K562 (cell line): ENCODE measurements around the gene RNF166. TPM values are rescaled to one million over a fixed set of nuclear protein-coding genes. Genes with fewer than 3 reads are reported as not detected.

Experiments
- BMI1 ChIP-seq: fragments of 150-350 bp; IDR thresholded peaks from 2 replicates; pipeline ENCODE4 v1.6.1; 2014; ENCODE audit warnings: low read length
- CREB3L1 ChIP-seq: fragments of 450-650 bp; IDR thresholded peaks from 2 replicates; pipeline ENCODE4 v1.6.1; 2014; ENCODE audit warnings: low read depth, mild to moderate bottlenecking, moderate library complexity, borderline replicate concordance
- ELF4 ChIP-seq: fragments of 450-650 bp; formaldehyde crosslinking; IDR thresholded peaks from 2 replicates; pipeline ENCODE4 v1.4.0; 2022; ENCODE audit warnings: missing genetic modification characterization
- FOXP4 ChIP-seq: sonication (generic); formaldehyde crosslinking; IDR thresholded peaks from 2 replicates; pipeline ENCODE4 v1.8.0; 2022; ENCODE audit warnings: mild to moderate bottlenecking, missing genetic modification reagents, borderline replicate concordance
- HMBOX1 ChIP-seq: sonication (generic); IDR thresholded peaks from 2 replicates; pipeline ENCODE4 v1.6.1; 2016
- JUND ChIP-seq, 2 experiments: IDR thresholded peaks; 2 replicates in 1 of 2; 3 replicates in 1 of 2; pipeline ENCODE4 v1.6.1; 2011; ENCODE audit warnings: borderline replicate concordance in 2 of 2, low read depth in 2 of 2, low read length in 2 of 2, improper control_type of control experiment in 1 of 2, missing biosample characterization in 1 of 2, missing genetic modification characterization in 1 of 2, missing genetic modification reagents in 1 of 2
- MEF2A ChIP-seq: IDR thresholded peaks from 2 replicates; pipeline ENCODE4 v1.6.1; 2011; ENCODE audit warnings: low read depth, mild to moderate bottlenecking, low read length, moderate library complexity; ENCODE audit not compliant: control insufficient read depth
- MIER1 ChIP-seq: fragments of 450-650 bp; IDR thresholded peaks from 2 replicates; pipeline ENCODE4 v1.6.1; 2016; ENCODE audit warnings: antibody characterized with exemption, mild to moderate bottlenecking, low read depth
- NR2C2 ChIP-seq, 2 experiments: fragments of 200-800 bp in 1 of 2; sonication (Bioruptor generic) in 1 of 2; sonication (generic) in 1 of 2; formaldehyde crosslinking in 1 of 2; IDR thresholded peaks; 2 replicates each; pipeline versions ENCODE4 v1.6.1 to v1.8.0; 2016 to 2022; ENCODE audit warnings: mild to moderate bottlenecking in 1 of 2, missing compliant biosample characterization in 1 of 2, missing genetic modification characterization in 1 of 2, missing genetic modification reagents in 1 of 2
- TRIM28 ChIP-seq: fragments of 450-650 bp; IDR thresholded peaks from 2 replicates; pipeline ENCODE4 v1.6.1; 2017
- ZC3H8 ChIP-seq: fragments of 450-650 bp; IDR thresholded peaks from 2 replicates; pipeline ENCODE4 v1.6.1; 2017
- ZNF76 ChIP-seq: fragments of 250-450 bp; sonication (Bioruptor Pico); IDR thresholded peaks from 2 replicates; pipeline ENCODE4 v1.4.0; 2020; ENCODE audit warnings: mild to moderate bottlenecking, moderate library complexity, borderline replicate concordance
- polyA plus RNA-seq, 8 experiments: library from polyadenylated mRNA; depleted of rRNA in 4 of 8; stranded (reverse) in 5 of 8; unstranded in 3 of 8; fragments of >200 nt; fragmentation: Nextera tagmentation in 2 of 8; fragmentation: Illumina TruSeq in 1 of 8; extraction: Ambion mirVana in 2 of 8; extraction: Trizol in 1 of 8; gene quantifications; 2 replicates each; pipeline versions ENCODE4 v1.2.1 to v1.2.3, GENCODE V29; 2011 to 2014; ENCODE audit warnings: inconsistent platforms in 1 of 8, missing spikeins in 1 of 8
- total RNA-seq, 7 experiments: library from RNA; depleted of rRNA in 6 of 7; stranded (reverse); fragments of >200 nt in 6 of 7; fragmentation: Illumina TruSeq in 2 of 7; extraction: Trizol in 2 of 7; gene quantifications; 2 replicates each; pipeline versions ENCODE4 v1.2.1 to v1.2.3, GENCODE V29; 2011 to 2021; ENCODE audit warnings: low replicate concordance in 1 of 7
- TF ChIP-seq, protein P1 (sequence below): fragments of 200-800 bp; sonication (Bioruptor generic); IDR thresholded peaks from 2 replicates; pipeline ENCODE4 v1.6.1; 2017; ENCODE audit warnings: missing genetic modification characterization, missing compliant biosample characterization
- TF ChIP-seq, protein P2 (sequence below): fragments of 450-650 bp; IDR thresholded peaks from 2 replicates; pipeline ENCODE4 v1.6.1; 2017; ENCODE audit warnings: antibody characterized with exemption, mild to moderate bottlenecking

RNF166 gene
- total and polyA plus RNA-seq, 9 of the 15 experiments (the other 6 are each of a cell fraction or from before 2014, with no cell fraction given): 0.56 to 60.3 (median 19.5) TPM

- TF ChIP-seq, protein P1, sequence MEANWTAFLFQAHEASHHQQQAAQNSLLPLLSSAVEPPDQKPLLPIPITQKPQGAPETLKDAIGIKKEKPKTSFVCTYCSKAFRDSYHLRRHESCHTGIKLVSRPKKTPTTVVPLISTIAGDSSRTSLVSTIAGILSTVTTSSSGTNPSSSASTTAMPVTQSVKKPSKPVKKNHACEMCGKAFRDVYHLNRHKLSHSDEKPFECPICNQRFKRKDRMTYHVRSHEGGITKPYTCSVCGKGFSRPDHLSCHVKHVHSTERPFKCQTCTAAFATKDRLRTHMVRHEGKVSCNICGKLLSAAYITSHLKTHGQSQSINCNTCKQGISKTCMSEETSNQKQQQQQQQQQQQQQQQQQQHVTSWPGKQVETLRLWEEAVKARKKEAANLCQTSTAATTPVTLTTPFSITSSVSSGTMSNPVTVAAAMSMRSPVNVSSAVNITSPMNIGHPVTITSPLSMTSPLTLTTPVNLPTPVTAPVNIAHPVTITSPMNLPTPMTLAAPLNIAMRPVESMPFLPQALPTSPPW (CRISPR knock-in tag): peak; percentile 86
- TF ChIP-seq MIER1 (0 out of 2 replicates have a peak, but pooled peaks have one; percentile 21), JUND (IDR thresholded peaks at IDR 0.05; ENCODE audit: borderline replicate concordance, low read depth, low read length) (no peak), JUND (tag; IDR thresholded peaks at IDR 0.05; ENCODE audit: borderline replicate concordance, low read depth, low read length) (peak; percentile 38; the same call in 1 of the 3 replicates), NR2C2 (CRISPR knock-in tag; IDR thresholded peaks at IDR 0.05) (no peak), NR2C2 (tag; IDR thresholded peaks at IDR 0.05) (peak; percentile 85), CREB3L1 (peak; percentile 65; the same call in 1 of the 2 replicates), ZNF76 (peak; percentile 64; the same call in 1 of the 2 replicates), ELF4 (CRISPR knock-in tag) (0 out of 2 replicates have a peak, but pooled peaks have one; percentile 21), MEF2A (0 out of 2 replicates have a peak, but pooled peaks have one; percentile 60), BMI1 (no peak), ZC3H8 (0 out of 2 replicates have a peak, but pooled peaks have one; percentile 23), HMBOX1 (peak; percentile 14; the same call in 1 of the 2 replicates), TRIM28 (peak; percentile 52; the same call in 1 of the 2 replicates), FOXP4 (CRISPR knock-in tag) (peak; percentile 60; the same call in 1 of the 2 replicates)
- TF ChIP-seq, protein P2, sequence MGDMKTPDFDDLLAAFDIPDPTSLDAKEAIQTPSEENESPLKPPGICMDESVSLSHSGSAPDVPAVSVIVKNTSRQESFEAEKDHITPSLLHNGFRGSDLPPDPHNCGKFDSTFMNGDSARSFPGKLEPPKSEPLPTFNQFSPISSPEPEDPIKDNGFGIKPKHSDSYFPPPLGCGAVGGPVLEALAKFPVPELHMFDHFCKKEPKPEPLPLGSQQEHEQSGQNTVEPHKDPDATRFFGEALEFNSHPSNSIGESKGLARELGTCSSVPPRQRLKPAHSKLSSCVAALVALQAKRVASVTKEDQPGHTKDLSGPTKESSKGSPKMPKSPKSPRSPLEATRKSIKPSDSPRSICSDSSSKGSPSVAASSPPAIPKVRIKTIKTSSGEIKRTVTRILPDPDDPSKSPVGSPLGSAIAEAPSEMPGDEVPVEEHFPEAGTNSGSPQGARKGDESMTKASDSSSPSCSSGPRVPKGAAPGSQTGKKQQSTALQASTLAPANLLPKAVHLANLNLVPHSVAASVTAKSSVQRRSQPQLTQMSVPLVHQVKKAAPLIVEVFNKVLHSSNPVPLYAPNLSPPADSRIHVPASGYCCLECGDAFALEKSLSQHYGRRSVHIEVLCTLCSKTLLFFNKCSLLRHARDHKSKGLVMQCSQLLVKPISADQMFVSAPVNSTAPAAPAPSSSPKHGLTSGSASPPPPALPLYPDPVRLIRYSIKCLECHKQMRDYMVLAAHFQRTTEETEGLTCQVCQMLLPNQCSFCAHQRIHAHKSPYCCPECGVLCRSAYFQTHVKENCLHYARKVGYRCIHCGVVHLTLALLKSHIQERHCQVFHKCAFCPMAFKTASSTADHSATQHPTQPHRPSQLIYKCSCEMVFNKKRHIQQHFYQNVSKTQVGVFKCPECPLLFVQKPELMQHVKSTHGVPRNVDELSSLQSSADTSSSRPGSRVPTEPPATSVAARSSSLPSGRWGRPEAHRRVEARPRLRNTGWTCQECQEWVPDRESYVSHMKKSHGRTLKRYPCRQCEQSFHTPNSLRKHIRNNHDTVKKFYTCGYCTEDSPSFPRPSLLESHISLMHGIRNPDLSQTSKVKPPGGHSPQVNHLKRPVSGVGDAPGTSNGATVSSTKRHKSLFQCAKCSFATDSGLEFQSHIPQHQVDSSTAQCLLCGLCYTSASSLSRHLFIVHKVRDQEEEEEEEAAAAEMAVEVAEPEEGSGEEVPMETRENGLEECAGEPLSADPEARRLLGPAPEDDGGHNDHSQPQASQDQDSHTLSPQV: peak; percentile 61; the same call in 1 of the 2 replicates
These were observed 54.8 kb downstream of the RNF166 start (continued) for GRCh38 chr16:88651276-88651988.
